ENCODE measurements around the gene ZMAT3.

ZMAT3 gene

GRCh38 chr3:178996399-178996798 lies 75.2 kb downstream of the ZMAT3 start:
- TF ChIP-seq CTCF (IDR thresholded peaks at IDR 0.05; ENCODE audit: insufficient read depth, low read length) (no peak), REST (IDR thresholded peaks at IDR 0.05; ENCODE audit: insufficient replicate concordance, low read depth) (no peak), GABPA (IDR thresholded peaks at IDR 0.05; ENCODE audit: low read depth) (no peak), POLR2AphosphoS5 (IDR thresholded peaks at IDR 0.05; ENCODE audit: low read depth) (no peak), SPI1 (IDR thresholded peaks at IDR 0.05; ENCODE audit: borderline replicate concordance, low read depth) (no peak)
- Histone ChIP-seq H3K27ac (replicated peaks) (no peak overlapping the region), H3K4me3 (replicated peaks; ENCODE audit: insufficient read depth, low read length) (no peak overlapping the region), H3K27me3 (ENCODE audit: insufficient read depth, poor library complexity, severe bottlenecking) (no peaks in the 10 kb centered on the region)
- no peak for DNase-seq (ENCODE audit: low read depth in 1 of 2, low spot score in 1 of 2)

GRCh38 chr3:178990293-178990692 lies 81.3 kb downstream of the ZMAT3 start:
- H3K4me3 ChIP-seq (replicated peaks; ENCODE audit: insufficient read depth, low read length): no peak overlapping the region
- no peak for DNase-seq (ENCODE audit: low read depth in 1 of 2, low spot score in 1 of 2)
- no peaks in the 10 kb centered on the region for H3K27me3 ChIP-seq (ENCODE audit: insufficient read depth, poor library complexity, severe bottlenecking)
- TF ChIP-seq CTCF (IDR thresholded peaks at IDR 0.05; ENCODE audit: insufficient read depth, low read length): no peak
- no peak for TF ChIP-seq POLR2AphosphoS5 (IDR thresholded peaks at IDR 0.05; ENCODE audit: low read depth)
- no peak overlapping the region for H3K27ac ChIP-seq (replicated peaks)

DNA sequence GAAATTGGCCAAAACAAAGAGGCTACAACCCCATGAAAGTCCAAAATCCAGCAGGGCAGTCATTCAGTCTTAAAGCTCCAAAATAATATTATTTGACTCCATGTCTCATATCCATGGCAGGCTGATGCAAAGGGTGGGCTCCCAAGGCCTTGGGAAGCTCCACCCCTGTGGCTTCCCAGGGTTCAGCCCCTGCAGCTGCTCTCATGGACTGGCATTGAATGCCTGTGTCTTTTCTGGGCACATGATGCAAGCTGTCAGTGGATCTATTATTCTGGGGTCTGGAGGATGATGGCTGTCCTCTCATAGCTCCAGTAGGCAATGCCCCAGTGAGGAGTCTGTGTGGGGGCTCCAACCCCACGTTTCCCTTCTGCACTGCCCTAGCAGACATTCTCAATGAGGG lies 81.8 kb downstream of the ZMAT3 start:
- DNase-seq (ENCODE audit: low read depth in 1 of 2, low spot score in 1 of 2): no peak
- TF ChIP-seq CTCF (IDR thresholded peaks at IDR 0.05; ENCODE audit: insufficient read depth, low read length): no peak
- no peak for TF ChIP-seq SPI1 (IDR thresholded peaks at IDR 0.05; ENCODE audit: borderline replicate concordance, low read depth)
- TF ChIP-seq GABPA (IDR thresholded peaks at IDR 0.05; ENCODE audit: low read depth): no peak
- TF ChIP-seq REST (IDR thresholded peaks at IDR 0.05; ENCODE audit: insufficient replicate concordance, low read depth): no peak
- Histone ChIP-seq H3K27me3 (ENCODE audit: insufficient read depth, poor library complexity, severe bottlenecking) (no peaks in the 10 kb centered on the region), H3K27ac (replicated peaks) (no peak overlapping the region), H3K4me3 (replicated peaks; ENCODE audit: insufficient read depth, low read length) (no peak overlapping the region)

GRCh38 chr3:178987745-178988144 lies 83.9 kb downstream of the ZMAT3 start:
- DNase-seq (ENCODE audit: low read depth in 1 of 2, low spot score in 1 of 2): no peak
- no peaks in the 10 kb centered on the region for H3K27me3 ChIP-seq (ENCODE audit: insufficient read depth, poor library complexity, severe bottlenecking)
- no peak for TF ChIP-seq CTCF (IDR thresholded peaks at IDR 0.05; ENCODE audit: insufficient read depth, low read length)
- no peak for TF ChIP-seq REST (IDR thresholded peaks at IDR 0.05; ENCODE audit: insufficient replicate concordance, low read depth)
- TF ChIP-seq GABPA (IDR thresholded peaks at IDR 0.05; ENCODE audit: low read depth): no peak
- no peak for TF ChIP-seq POLR2AphosphoS5 (IDR thresholded peaks at IDR 0.05; ENCODE audit: low read depth)
- no peak for TF ChIP-seq SPI1 (IDR thresholded peaks at IDR 0.05; ENCODE audit: borderline replicate concordance, low read depth)
- no peak overlapping the region for H3K27ac ChIP-seq (replicated peaks)
- no peak overlapping the region for H3K4me3 ChIP-seq (replicated peaks; ENCODE audit: insufficient read depth, low read length)
